Colonic mucosa (tissue), 4 donors: ENCODE data around the gene PIK3C3. TPM values are rescaled to one million over a fixed set of nuclear protein-coding genes. Genes with fewer than 3 reads are reported as not detected.

Experiments used
- DNase-seq: peaks from one replicate; pipeline ENCODE4 v3.0.0-alpha.2; 2020
- H3K27ac ChIP-seq: fragments of 200-600 bp; one replicate; pipeline ENCODE4 v1.8.0; 2021
- H3K27me3 ChIP-seq: fragments of 200-600 bp; one replicate; pipeline ENCODE4 v1.8.0; 2021
- H3K36me3 ChIP-seq: fragments of 200-600 bp; one replicate; pipeline ENCODE4 v1.8.0; 2021
- H3K4me1 ChIP-seq: fragments of 200-600 bp; one replicate; pipeline ENCODE4 v1.8.0; 2021; ENCODE audit warnings: mild to moderate bottlenecking
- H3K4me3 ChIP-seq: fragments of 200-600 bp; one replicate; pipeline ENCODE4 v1.8.0; 2021
- H3K9ac ChIP-seq, 2 donors: one replicate each; pipeline ENCODE4 v1.7.0; 2013; ENCODE audit warnings: control low read depth in 2 of 2, low read depth in 2 of 2, low read length in 2 of 2
- H3K9me3 ChIP-seq: fragments of 200-600 bp; one replicate; pipeline ENCODE4 v1.8.0; 2021
- intact Hi-C: fragments of 100-400 bp; cut with DNase I; formaldehyde crosslinking; loops from one replicate; pipeline ENCODE4 v1.14.1; 2022
- total RNA-seq, 2 donors: library from RNA; stranded (reverse); fragmentation: NEBNext Ultra II Directional in 1 of 2; extraction: Animal tissue kit (Norgen Biotek cat#: 25700) in 1 of 2; gene quantifications; one replicate each; pipeline ENCODE4 v1.2.1, GENCODE V29; 2021
- TF ChIP-seq, protein P1 (sequence below): fragments of 200-600 bp; IDR thresholded peaks from one replicate; pipeline ENCODE4 v1.8.0; 2022; ENCODE audit warnings: antibody characterized with exemption, mild to moderate bottlenecking
- donor health status: healthy.
- donor health status: DM: no; HTN: no; CAD: no.
- donor health status: DM: no; HTN: no; CAD: no.

Gene PIK3C3
- total RNA-seq, 2 donors from 2014 or later, result 32.0 to 40.3 TPM

DNA sequence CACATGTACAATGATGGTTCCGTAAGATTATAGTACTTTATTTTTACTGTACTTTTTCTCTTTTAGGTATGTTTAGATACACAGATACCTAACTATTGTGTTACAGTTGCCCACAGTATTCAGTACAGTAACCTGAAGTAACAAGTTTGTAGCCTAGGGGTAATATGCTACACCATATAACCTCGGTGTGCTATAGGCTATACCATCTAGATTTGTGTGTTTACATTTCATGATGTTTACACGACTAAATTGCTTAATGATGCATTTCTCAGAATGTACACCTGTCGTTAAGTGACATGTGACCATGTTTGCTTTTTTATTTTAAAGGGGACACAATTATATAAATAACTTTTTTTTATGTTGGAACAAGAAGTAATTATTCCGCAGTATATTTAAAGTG is 34.5 kb downstream of the PIK3C3 start:
- no peaks in the 10 kb centered on the region for H3K36me3 ChIP-seq

DNA sequence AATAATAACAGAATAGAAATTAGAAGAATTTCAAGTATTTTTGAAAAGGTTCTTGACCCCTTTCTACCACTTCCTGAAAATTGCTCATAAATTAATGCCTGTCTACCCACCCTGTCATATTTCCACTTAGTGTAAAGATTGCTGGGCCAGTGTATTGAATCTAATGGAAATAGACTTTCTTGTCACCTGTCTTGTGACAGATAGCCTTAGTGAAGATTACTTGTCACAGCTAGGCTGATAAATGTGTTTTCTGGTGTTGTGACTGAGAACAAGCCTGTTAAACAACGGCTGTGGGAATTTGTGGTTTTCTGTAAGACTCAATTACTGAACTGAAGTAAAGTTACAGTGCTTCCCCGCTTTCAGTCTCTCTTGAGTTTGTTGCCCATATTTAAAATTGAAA is 37.0 kb downstream of the PIK3C3 start:
- H3K4me3 ChIP-seq, result no peak overlapping the region
- H3K36me3 ChIP-seq, result no peaks in the 10 kb centered on the region
- H3K27me3 ChIP-seq, result no peaks in the 10 kb centered on the region
- no peak for DNase-seq
- TF ChIP-seq, protein P1, sequence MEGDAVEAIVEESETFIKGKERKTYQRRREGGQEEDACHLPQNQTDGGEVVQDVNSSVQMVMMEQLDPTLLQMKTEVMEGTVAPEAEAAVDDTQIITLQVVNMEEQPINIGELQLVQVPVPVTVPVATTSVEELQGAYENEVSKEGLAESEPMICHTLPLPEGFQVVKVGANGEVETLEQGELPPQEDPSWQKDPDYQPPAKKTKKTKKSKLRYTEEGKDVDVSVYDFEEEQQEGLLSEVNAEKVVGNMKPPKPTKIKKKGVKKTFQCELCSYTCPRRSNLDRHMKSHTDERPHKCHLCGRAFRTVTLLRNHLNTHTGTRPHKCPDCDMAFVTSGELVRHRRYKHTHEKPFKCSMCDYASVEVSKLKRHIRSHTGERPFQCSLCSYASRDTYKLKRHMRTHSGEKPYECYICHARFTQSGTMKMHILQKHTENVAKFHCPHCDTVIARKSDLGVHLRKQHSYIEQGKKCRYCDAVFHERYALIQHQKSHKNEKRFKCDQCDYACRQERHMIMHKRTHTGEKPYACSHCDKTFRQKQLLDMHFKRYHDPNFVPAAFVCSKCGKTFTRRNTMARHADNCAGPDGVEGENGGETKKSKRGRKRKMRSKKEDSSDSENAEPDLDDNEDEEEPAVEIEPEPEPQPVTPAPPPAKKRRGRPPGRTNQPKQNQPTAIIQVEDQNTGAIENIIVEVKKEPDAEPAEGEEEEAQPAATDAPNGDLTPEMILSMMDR, result no peak
- intact Hi-C loops, result no loop called here
- H3K9ac ChIP-seq, result no peak overlapping the region
- no peaks in the 10 kb centered on the region for H3K9me3 ChIP-seq
- H3K4me1 ChIP-seq, result no peaks in the 10 kb centered on the region
- H3K27ac ChIP-seq, result no peak overlapping the region

More for the DNA sequence above, 34.5 kb downstream of the PIK3C3 start:
- Histone ChIP-seq H3K27ac (no peak overlapping the region), H3K9ac (no peak overlapping the region), H3K27me3 (no peaks in the 10 kb centered on the region), H3K4me1 (no peaks in the 10 kb centered on the region), H3K4me3 (no peak overlapping the region), H3K9me3 (no peaks in the 10 kb centered on the region)
- TF ChIP-seq, protein P1, result no peak
- intact Hi-C loops, result no loop called here
- DNase-seq, result no peak

DNA sequence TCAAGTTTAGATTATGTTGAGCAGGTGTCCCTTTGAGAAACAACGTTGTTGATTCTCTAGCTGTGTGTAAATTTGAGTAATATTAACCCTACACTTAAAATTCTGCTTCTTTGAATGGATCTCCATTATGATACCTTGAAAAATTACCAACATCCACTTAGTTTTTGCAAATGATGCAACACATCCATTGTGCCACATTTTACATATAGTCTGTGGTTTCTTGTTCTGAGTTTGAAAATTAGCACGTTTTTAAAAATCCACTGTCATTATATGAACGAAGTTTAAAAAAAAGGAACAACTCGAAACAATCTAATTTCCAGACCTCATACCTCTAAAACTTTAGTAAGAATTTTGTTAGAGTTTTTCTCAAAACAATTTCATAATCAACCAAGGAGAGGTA is 37.7 kb downstream of the PIK3C3 start:
- no peaks in the 10 kb centered on the region for H3K27me3 ChIP-seq
- no peaks in the 10 kb centered on the region for H3K36me3 ChIP-seq
- H3K9ac ChIP-seq, result no peak overlapping the region
- no peaks in the 10 kb centered on the region for H3K4me1 ChIP-seq
- TF ChIP-seq, protein P1, result no peak
- no peak overlapping the region for H3K4me3 ChIP-seq
- no peak overlapping the region for H3K27ac ChIP-seq
- no peak for DNase-seq
- intact Hi-C loops, result no loop called here
- no peaks in the 10 kb centered on the region for H3K9me3 ChIP-seq

DNA sequence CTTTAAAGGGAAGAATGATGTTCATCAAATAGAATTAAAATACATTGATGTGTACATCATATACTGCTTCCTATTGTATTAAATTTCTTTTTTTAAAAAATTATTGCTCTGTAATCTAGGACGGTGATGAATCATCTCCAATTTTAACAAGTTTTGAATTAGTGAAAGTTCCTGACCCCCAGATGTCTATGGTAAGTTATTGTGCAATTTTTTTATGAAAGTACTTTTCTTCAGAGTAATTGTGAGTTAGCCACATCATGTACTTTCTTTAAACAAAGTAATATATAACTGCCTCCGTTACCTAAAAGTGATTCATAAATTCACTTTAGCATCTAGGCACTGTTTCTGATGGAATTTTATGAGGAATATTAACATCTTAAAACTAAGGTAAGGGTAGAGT is 38.1 kb downstream of the PIK3C3 start:
- Histone ChIP-seq H3K4me1 (no peaks in the 10 kb centered on the region), H3K27ac (no peak overlapping the region), H3K36me3 (no peaks in the 10 kb centered on the region), H3K9ac (no peak overlapping the region), H3K4me3 (no peak overlapping the region), H3K27me3 (no peaks in the 10 kb centered on the region), H3K9me3 (no peaks in the 10 kb centered on the region)
- intact Hi-C loops, result no loop called here
- DNase-seq, result no peak
- TF ChIP-seq, protein P1, result no peak

DNA sequence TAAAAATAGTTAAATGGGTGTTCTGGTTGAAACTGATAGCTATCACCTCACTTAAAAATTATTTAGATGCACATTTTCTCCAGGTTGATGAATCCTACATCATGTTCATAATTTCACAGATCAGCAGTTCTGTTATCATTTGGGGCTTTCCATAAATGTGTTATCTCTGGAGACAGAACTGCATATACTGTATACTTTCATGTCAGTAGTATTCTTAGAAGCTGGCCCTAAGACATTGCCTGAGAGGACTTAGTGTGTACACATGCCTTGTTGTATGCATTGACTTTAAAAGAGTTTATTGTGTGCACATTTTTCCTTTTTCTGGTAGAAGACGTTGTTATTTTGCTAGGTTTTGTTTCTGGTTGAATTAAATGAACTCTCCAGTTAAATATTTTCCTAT is 41.0 kb downstream of the PIK3C3 start:
- H3K27me3 ChIP-seq, result no peaks in the 10 kb centered on the region
- H3K27ac ChIP-seq, result no peak overlapping the region
- intact Hi-C loops, result no loop called here
- TF ChIP-seq, protein P1, result no peak
- H3K9me3 ChIP-seq, result no peaks in the 10 kb centered on the region
- no peak for DNase-seq
- no peak overlapping the region for H3K9ac ChIP-seq
- no peaks in the 10 kb centered on the region for H3K4me1 ChIP-seq
- peaks cover 6% of the 10 kb centered on the region for H3K36me3 ChIP-seq
- no peak overlapping the region for H3K4me3 ChIP-seq

DNA sequence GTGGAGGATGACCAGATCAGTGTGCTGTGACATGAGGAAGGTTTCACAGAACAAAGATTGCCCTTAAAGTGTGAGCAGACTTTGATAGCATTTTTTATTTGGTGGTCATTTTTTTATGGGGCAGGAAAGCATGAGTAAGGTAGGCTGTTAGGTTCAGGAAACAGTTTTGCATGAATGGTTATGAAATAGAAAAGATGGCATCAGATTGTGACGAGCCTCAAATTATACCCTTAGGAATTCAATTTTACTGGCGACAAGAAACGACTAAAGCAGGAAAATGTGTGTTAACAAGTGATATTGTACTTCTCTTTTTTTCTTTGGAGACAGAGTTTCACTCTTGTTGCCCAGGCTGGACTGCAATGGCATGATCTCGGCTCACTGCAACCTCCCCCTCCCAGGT is 44.7 kb downstream of the PIK3C3 start:
- H3K9ac ChIP-seq, result no peak overlapping the region
- H3K27me3 ChIP-seq, result no peaks in the 10 kb centered on the region
- peaks cover 6% of the 10 kb centered on the region for H3K36me3 ChIP-seq
- intact Hi-C loops, result no loop called here
- H3K4me3 ChIP-seq, result no peak overlapping the region
- TF ChIP-seq, protein P1, result no peak
- H3K9me3 ChIP-seq, result no peaks in the 10 kb centered on the region
- H3K27ac ChIP-seq, result no peak overlapping the region
- no peaks in the 10 kb centered on the region for H3K4me1 ChIP-seq
- DNase-seq, result no peak
